ENCODE measurements around the gene TPST2.

The TPST2 gene

DNA sequence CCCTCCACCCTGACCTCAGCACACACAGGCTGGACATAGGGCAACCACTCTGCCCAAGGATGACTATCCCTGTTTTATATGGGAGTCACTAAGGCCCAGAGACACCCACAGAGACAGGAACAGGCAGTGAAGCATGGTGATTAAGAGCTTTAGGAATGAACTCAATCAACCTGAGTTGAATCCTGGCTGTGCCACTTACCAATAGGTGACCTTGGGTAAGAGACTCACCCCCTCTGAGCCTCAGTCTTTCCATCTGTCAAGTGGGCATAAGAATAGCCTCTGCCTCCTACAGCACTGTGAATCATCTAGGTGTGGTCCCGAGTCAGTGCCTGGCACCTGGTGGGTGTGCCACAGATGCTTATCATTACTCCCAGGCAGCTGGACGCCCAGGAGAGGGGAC lies 21.1 kb upstream of the TPST2 start:
- DNase-seq (ENCODE audit: low read depth in 2 of 2) = no peak

DNA sequence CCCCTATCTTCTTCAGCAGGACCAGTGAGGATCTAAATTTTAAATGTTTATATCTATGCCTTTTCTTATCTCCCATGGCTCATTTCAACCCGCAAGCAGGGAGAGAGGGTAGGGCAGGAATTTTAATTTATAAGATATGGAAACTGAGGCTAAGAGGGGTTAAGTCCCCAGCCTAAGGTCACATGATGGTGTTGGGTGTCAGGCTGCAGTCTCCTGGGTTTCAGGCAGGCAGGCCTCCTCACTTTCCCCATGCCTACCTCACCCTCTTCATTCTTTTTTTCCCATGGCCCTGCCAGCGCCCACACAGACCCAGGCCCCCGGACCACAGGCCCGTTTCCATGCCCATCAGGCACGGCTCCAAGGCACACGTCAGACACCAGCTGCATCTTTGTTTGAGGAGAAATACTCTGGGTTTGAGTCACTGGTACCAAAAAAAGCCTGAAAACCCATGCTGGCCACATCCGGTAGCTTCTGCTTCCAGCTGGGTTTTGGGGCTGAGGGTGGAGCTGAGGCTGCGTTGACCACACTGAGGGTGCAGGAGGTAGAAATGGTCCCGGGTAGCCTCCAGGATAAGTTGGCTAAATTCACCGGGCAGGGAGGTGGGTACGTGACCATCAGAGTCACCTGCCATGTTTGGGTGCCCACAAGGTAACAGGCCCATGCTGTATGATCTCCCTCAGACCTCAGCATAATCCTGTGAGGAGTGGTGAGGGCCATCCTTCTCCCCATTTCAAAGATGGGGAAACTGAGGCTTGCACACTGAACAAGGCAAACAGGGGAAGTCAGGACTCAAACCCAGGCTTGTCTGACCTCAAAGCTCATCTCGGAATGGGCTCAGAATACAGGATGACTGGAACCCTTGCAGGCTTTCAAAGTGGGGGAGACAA lies 20.4 kb upstream of the TPST2 start:
- peak in 1 of 2 donors; percentile 30 for DNase-seq (ENCODE audit: low read depth in 2 of 2)

DNA sequence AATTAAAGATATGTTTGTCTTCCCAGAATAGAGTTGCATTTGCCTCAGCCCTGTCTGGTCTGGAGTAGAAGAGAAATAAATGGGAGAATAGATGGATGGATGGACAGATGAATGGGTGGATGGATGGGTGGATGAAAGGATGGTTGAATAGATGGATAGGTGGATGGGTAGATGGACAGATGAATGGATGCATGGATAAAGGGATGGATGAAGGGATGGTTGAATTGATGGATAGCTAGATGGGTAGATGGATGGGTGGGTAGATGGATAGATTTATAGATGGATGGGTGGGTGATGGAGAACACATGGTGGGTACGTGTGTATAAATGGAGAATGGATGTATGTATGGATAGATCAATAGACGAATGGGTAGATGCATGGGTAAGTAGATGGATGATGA lies 19.4 kb upstream of the TPST2 start:
- no peak for DNase-seq (ENCODE audit: low read depth in 2 of 2)

DNA sequence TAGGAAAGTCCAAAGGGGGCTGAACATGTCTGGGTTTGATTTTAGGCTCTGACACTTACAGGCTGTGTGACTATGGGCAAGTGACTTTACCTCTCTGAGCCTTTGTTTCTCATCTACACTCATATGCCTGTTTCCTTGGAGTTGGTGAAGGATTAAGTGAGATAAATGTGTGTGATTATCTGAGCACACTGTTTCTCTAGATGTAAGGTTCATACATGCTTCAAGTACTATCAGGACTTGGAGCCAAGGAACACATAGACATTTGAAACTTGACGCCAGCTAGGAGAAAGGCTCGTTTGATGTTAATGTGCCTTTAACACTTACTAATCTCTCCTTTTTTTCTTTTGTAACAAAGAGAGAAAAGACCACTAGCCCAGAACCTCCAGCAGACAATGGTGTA lies 18.2 kb upstream of the TPST2 start:
- DNase-seq (ENCODE audit: low read depth in 2 of 2) = no peak

DNA sequence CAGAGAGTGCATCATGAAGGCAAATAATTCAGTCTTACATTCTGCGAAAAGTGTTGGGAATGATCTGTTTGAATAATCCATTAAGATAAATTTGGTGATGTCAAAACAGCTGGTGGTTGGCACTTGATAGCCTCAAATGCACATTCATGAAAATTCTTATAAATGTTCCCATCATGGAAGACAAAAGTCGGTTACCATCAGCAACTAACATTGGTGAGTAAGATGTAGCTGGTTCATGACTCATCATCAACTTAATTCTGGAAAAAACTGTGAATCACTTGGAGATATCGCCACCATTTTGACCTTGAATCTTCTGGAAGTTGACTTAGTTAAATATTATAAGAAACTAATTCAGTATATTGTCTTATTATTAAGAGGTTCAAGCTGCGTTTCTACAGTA lies 16.7 kb upstream of the TPST2 start:
- no peak for DNase-seq (ENCODE audit: low read depth in 2 of 2)

DNA sequence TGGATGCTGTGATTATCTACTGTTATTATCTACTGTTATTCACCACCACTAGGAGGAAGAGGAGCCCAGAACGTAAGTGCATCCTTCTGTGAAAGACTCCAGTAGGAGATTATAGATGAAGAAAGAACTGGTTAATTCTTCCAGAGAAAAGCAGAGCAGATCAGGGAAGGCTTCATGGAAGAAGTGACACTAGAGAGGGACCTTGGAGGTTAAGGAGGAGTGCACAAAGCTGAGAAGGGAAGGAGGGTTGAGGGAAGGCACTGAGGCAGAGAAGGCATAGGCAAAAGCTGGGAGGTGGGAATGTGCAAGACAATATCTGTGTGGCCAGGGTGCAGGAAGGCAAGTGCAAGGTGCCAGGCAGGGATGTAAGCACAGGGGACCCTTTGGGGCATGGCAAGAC lies 14.4 kb upstream of the TPST2 start:
- no peak for DNase-seq (ENCODE audit: low read depth in 2 of 2)

DNA sequence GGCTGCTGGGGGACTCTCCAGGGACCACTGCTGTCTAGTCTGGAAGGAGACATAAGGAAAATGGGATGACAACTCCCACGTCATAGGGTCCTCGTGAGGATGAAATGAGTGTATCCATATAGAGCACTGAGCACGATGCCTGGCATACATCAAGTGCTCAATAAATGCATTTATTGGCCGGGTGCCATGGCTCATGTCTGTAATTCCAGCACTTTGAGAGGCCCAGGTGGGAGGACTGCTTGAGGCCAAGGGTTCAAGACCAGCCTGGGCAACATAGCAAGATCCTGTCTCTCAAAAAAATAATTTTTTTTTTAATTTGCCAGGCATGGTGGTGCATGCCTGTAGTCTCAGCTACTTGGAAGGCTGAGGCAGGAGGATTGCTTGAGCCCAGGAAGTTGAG lies 12.2 kb upstream of the TPST2 start:
- no peak for DNase-seq (ENCODE audit: low read depth in 2 of 2)

DNA sequence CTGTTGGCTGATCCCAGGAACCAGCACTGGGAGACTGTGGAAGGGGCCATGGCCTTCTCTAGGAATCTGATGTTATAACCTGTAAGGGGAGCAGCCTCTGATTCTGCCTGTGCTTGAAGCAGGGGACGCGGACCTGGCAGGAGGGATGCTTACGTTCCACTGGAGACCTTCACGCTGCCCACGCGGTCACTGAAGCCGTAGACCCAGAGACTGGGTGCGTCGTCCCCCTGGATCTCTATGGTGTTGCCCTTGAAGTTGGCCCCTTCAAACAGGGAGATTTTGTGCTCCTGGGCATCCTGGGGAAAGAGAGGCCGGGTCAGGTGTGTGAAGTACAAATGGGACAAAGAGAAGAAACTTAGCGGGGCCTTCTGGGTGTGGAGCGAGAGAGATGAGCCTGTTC lies 11.8 kb upstream of the TPST2 start:
- no peak for DNase-seq (ENCODE audit: low read depth in 2 of 2)

DNA sequence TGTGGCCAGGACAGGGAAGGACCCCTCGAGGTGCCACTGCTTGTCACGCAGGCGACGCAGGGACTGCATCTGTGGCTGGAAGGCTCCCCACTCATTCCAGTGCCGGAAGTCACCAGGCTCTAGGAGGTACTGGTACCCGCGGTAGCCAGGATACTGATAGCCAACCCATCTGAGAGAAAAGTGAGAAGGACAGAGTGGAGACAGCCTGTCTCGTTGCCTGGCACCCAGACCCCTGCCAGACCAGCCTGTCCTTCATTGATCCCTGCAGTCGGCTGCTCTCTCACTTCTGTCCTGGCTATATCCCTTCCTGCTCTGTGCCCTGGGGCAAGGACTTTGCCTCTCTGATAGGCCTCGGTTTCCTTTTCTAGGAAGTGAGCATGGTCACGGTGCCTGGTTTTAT lies 9.6 kb upstream of the TPST2 start:
- no peak for DNase-seq (ENCODE audit: low read depth in 2 of 2)

DNA sequence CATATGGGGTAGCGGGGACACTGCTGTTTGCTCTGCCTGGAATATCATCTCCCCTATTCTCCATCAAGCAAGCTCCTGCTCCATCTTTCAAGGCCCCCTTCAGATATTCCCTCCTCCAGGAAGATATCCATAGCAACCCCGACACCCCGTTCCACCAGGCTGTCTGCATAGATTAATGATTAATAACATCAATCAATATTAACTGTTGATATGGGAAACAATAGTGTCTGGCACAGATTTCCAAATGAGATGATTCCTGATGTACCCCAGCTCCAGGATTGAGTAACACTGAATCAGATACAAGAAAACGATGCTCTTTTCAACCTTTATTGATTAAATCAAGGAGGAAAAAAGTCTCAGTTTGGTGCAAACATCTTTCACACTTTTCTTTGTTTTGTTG lies 7.5 kb upstream of the TPST2 start:
- no peak for DNase-seq (ENCODE audit: low read depth in 2 of 2)

DNA sequence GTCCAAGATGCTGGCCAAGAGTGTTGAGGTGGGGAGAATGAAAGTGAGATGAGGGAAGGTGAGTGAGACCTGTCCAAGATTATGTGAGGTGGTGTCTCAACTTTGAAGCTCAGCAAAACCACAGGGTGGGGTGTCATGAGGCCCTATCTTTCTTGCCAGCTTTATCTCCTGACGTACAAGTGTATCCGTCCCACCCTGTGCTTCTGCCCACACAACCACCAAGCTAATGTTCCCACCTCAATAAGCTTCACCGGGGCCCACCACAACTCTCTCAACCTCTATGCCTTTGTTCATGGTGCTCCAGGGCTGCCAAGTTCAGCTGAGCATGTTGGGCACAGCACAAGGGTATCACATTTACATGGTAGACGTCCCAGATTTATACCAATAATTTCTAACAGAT lies 7.1 kb upstream of the TPST2 start:
- DNase-seq (ENCODE audit: low read depth in 2 of 2) = no peak

DNA sequence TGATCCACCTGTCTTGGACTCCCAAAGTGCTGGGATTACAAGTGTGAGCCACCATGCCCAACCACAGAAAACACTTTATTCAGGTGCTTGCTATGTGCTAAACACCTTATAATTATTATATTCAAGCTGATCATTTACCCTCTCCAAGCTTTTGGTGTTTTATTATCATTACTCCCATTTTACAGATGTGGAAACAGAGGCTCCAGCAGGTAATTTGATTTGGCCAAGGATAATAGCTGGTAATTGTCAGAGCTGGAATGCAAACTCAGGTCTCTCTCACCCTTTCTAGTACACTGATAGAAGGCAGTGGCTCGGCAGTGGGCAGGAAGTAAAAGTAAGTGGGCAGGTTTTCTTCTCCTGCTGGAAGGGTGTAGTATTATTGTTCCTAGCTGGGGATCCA lies 3.8 kb upstream of the TPST2 start:
- no peak for DNase-seq (ENCODE audit: low read depth in 2 of 2)

DNA sequence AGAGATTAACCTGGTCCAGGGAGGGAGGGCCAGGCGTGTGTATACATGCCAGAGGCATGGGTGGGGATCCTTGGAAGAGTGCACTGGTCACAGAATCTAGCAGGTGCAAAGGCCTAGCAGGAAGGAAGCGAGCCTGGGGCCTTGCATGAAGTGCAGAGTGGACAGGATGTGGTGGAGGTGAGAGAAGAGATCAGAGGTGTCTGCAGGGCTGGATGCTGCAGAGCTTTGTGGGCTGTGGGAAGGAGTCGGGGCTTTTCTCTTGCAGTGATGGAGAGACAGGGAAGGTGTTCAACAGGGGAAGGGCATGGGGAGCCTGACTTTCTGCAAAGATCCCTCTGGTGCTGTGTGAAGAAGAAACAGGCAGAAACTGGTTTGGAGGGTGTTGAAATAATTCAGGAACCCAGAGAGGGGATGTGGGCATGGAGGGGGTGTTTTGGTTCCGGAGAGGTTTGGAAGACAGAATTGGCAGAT lies 2.5 kb upstream of the TPST2 start:
- peak in 1 of 2 donors; percentile 18 for DNase-seq (ENCODE audit: low read depth in 2 of 2)

DNA sequence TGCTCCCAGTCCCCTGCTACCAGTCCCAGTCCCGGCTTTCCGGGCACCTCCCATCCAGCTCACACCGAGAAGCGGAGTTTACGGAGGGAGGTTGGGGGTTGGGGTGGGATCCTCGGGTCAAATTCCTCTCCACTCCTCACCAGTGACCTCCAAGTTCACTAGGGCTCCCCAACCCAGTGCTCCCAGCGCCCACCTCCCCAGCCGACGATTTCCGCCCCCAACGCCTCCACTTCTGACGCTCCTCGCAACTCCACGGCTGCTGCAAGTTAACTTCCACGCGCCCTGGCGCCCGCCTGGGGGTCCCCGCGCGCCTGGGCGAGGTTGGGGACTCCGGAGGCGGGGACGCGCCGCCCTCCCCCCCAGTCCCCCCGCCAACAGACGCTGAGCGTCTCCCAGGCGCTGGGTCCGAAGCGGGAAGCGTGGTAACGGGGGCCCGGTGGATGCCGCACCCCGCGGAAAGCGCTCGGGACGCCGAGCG lies 526 bp downstream of the TPST2 start:
- DNase-seq (ENCODE audit: low read depth in 2 of 2) = no peak

DNA sequence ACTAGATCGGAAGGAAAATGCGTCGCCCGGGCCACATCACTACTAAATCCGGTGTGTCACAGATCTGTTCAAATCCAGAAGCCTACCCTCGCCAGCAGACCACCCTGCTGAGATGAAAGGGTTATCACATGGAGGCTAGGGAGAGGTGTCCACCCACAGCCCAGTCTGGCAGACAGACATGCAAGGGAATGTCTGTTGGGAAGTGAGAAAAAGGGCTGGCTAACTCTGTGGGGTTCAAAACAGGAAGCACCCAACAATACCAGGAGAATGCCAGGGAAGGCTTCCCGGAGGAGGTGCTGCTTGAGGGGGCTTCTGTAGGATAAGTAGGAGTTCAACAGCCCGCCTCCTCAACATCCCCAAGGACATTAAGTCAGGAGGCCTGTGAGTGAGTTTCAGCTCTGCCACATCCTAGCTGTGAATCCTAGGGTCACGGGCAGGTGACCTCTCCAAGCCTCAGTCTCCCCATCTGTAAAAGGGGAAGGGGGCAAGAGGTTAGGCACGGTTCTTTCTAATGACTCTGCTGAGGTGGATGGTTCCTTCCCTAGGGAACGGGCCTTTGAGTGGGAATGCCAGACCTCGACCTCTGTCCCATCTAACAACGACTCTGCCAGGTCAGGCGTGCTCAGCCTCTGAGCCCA lies 1.1 kb downstream of the TPST2 start:
- no peak for DNase-seq (ENCODE audit: low read depth in 2 of 2)

DNA sequence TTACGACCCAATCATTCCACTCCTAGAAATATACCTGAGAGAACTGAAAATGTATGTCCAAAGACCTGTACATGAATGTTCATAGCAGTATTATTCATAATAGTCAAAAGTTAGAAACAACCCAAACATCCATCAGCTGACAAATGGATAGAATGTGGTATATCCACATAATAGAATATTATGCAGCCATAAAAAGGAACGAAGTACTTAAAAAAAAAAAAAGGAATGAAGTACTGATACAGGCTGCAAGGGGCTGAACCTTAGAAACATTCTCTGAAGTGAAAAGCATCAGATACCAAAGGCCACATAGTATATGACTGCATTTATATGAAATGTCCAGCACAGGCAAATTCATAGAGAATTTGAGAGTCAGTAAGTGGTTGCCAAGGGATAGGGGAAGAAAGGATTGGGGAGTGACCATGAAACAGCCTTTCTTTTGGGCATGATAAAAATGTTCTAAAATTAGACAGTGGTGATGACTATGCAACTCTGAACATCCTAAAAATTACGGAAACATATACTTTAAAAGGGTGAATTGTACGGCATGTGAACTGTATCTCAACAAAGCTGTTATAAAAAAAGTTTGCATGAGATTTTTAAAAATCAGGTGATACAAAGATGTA lies 1.8 kb downstream of the TPST2 start:
- no peak for DNase-seq (ENCODE audit: low read depth in 2 of 2)

DNA sequence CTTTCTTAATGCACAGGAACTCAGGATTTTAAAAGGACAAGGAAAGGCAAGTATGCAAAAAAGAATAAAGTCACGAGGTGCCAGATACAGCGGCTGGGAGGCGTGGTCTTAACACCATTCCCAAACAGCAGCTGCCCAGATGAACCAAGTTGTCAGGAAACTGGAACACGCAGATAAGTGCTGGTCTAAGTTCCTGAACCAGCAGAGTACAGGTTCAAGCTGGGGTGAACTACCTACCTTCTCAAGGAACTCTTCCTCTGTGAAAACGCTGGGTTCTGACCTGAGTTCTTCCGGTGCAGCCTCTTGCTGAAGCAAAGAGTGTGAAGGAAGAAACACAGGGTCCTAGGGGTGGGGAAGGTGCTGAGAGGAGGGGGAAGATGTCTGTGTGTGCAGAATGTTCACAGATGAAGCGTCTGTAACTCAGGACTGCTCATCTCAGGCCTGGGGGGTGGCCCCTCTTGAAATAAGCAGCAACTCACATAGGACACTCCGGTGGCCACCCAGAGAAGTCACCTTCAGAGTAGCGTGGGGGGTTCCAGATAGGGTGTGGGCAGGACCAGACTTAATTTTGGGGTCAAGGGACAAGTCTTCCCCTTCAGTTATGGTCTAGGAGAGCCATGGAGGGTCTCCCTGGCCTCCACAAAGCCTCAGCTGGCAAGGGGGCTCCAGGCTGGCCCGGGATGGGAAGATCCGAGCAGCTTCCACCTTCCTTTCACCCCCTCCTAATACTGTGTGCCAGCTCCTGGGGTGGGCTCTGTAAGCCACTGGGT lies 3.2 kb downstream of the TPST2 start:
- no peak for DNase-seq (ENCODE audit: low read depth in 2 of 2)

DNA sequence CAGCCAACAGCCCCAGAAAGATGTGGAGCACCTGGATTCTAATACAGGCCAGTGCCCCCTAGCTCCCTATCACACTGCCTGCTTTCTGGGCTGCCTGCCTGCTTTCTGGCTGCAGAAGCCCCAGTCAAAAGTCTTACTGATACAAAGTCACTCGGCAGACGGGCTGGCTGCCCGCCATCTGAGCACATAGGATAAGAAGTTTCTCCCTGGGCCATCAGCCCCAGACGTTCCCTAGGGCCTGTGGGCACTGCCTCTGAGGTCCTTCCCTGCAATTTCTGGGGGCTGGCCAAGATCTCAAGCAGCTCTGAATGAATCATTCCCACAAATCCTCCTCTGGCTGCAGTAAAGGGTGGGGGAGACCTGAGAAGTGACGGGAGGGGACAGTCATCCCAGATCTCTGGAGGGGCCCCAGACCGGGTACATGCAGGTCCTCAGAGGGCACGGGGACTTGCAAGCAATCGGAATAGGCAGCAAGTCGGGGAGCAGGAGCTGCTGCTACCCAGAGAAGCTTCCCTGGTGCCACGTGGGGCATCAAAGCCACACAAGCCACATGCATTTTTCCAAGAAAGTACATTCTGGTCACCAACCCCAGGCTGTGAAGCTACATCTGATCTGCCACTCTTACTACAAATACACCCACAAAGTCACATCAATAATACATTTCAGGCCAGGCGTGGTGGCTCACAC lies 4.7 kb downstream of the TPST2 start:
- no peak for DNase-seq (ENCODE audit: low read depth in 2 of 2)

DNA sequence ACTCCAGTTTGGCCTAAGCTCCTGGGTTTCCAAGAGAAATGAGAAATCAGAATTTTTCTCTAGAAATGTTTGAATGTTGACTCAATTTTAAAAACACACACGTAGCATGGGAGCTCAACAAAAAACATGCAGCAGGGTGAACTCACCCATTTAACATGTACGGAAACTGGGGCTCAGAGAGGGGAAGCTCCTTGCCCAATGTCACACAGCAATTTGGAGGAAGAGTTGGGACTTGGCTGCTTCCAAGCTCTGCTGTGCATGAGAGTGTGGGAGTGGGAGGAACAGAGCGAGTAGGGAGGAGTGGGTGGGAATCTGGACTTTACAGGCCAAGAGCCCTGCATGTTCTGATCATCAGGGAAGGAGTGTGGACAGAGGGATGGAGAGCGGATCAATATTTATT lies 5.9 kb downstream of the TPST2 start:
- DNase-seq (ENCODE audit: low read depth in 2 of 2) = no peak

DNA sequence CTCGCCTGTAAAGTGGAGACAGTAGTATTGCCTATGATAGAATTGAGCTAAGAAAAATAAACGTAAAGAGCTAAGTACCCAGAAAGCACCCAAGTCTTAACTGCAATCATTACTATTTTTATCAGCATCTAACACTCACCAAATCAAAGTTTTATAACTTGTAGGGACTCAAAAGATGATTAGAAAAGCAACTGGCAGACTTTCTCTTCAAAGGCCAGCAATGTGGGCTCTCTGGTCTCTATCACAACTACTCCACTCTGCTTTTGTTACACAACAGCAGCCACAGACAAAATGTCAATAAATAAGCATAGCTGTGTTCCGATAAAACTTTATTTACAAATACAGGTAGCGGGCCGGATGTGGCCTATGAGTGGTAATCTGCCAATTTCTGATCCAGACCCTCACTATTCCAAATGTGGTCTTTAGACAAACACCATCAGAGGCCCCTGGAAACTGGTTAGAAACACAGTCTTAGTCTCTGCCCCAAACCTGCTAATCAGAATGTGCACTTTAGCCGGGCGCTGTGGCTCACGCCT lies 8.2 kb downstream of the TPST2 start:
- no peak for DNase-seq (ENCODE audit: low read depth in 2 of 2)

DNA sequence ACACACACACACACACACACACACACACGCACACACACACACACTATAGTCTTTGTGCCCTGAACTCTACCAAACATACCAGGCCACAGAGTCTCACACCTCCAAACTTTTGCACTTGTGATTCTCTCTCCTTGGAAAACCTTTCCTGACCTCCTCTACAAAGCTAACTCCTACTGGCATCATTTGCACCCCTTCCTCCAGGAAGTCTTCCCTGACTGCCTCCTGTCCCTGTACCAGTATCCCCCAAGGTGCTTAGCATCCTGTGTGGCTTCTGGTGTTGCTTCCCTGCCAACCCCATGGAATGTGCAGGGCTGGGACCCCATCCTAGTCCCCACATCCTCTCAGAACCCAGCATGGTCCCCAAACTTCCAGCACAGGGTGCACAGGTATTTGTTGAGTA lies 8.9 kb downstream of the TPST2 start:
- no peak for DNase-seq (ENCODE audit: low read depth in 2 of 2)

Data from stimulated activated CD8-positive, alpha-beta memory T cell treated with anti-CD3 and anti-CD28 coated beads, Interleukin-15, amount 100 ng/mL, for 4 hours (primary cell).